HG02973 (cell line): ENCODE measurements around the gene LAP3.
A peak's percentile ranks its signal among the peaks of the same experiment; 100 is the strongest.

Experiments
- ATAC-seq: cut with Tn5 transposase; IDR thresholded peaks from one replicate; pipeline ENCODE4 v1.9.1; 2021; ENCODE audit warnings: moderate library complexity; ENCODE audit not compliant: unreplicated experiment

The LAP3 gene

DNA sequence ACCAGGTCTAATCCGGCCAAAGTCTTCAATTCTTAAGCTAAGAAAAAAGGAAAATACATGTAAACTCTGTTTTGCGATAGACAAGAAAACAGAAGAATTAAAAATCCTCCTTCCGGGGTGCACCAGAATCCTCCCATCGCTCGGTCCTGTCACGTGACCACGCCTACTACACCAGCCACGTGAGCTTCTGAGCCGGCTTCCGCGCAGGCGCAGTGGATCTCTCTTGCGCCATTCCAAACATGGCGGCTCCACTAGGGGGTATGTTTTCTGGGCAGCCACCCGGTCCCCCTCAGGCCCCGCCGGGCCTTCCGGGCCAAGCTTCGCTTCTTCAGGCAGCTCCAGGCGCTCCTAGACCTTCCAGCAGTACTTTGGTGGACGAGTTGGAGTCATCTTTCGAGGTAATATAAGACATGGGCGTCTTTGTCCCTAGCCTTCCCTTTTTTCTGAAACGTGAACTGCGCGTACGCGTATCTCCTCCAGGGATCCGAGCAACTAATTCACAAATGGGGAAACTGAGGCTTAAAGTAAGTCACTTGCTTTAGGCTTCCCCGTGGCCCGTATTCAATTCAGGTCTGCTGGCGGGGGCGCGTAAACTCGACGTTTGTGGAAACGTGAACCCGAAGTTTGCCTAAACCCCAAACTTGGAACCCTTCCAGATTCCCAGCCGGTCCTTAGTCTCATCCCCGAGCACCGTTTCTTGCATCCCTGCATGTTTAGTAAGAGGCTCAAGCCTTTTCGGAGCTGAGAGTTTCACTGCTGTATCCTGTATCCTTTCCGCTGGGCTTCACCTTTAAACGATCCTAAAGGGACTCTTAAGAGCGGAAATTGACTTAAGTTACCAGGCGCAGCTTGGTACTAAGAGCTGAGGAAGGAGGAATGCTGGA lies 37.7 kb downstream of the LAP3 start, which contains the start of gene MED28:
Gene MED28 (plus strand): TSS at position 226 of the 884 bp plus-strand sequence. CDS start 14 bp downstream, at position 240.
- peak; percentile 87 for ATAC-seq

GRCh38 chr4:17616283-17616682 lies 39.3 kb downstream of the LAP3 start:
- ATAC-seq, result no peak

- no peak for ATAC-seq
Measured at GRCh38 chr4:17618926-17619325, 41.9 kb downstream of the LAP3 start.

DNA sequence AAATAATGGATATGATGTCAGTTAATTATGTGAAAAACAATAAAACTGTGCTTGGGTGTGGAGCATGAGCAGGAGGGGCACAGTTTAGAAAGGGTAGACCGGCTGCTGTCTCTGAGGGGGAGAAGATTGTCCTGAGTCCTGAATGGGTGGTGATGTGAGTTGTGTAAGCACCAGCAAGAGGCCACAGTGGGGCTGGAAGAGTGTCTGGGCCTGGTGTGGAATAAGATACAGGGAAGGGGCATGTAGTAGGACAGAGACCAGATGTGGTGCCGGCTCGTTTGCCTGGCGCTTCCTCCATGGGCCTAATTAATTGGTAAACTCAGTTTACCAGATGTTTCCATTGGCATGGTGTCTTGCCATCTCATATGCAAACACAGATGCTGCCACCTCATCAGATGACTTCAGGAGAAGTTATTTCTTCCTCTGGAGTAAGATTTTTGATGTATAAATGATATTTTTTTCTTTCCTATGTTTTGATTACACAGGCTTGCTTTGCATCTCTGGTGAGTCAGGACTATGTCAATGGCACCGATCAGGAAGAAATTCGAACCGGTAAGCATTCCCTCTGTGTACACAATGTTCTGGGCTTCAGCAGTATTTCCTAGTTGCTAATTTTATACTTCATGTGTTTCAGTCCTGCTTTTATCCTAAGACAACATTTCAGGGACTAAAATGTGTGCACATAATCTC lies 42.6 kb downstream of the LAP3 start:
- ATAC-seq, result no peak

DNA sequence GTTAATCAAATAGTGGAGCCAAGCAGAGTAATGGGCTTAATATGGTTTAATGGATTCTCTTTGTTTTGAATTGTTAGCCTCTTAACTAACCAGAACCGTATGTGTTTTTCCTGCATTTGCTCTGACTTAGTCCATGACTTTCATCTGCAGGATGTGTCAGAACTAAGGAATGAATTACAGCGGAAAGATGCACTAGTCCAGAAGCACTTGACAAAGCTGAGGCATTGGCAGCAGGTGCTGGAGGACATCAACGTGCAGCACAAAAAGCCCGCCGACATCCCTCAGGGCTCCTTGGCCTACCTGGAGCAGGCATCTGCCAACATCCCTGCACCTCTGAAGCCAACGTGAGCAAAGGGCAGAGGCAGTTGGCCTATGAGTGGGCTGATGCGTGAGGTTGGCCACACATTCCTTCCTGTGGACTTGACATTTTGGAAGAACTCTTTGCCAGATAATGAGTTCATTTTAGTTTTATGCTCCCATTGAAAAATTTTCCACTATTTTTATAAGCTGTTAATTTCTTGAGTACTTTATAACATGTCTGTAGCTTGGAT lies 46.5 kb downstream of the LAP3 start:
- no peak for ATAC-seq

GRCh38 chr4:17624821-17625220 lies 47.8 kb downstream of the LAP3 start:
- no peak for ATAC-seq

DNA sequence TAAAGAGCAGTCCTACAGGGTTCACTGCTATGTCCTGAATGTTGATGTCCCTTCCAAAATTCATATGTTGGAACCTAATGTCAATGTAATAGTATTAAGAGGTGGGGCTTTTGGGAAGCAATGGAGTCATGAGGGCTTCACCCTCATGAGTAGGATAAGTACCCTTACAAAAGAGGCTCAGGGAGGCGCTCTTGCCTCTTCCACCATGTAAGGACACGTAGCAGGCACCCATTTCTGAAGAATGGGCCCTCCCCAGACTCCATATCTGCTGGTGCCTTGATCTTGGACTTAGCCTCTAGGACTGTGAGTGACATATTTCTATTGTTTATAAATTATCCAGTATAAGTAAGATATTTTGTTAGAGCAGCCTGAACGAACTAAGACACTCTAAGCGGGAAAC lies 53.2 kb downstream of the LAP3 start:
- ATAC-seq, result no peak

DNA sequence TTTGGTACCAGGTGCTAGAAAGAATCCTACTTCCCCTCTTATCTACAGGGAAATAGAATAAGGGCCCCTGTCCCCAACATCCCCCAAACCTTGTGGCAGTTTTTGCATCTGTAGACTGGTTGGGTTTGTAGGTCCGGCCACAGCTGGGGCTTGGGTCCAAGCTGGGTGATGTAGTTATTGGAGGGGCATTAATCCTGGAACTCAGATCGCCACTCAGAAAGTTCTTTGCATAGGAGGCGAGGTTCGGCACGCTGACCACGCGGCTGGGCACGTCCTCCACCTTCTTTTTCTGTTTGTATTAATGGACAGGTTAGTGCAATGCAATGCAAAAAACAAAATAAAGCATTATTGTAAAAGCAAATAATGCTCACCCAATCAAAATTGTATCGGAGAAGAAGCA lies 56.6 kb downstream of the LAP3 start:
- ATAC-seq, result no peak

- ATAC-seq, result no peak
Measured at GRCh38 chr4:17635056-17635455, 58.1 kb downstream of the LAP3 start.

- ATAC-seq, result peak; percentile 6
Measured at GRCh38 chr4:17636341-17636695, 59.3 kb downstream of the LAP3 start.

- peak; percentile 84 for ATAC-seq
Measured at GRCh38 chr4:17636696-17637622, 60.0 kb downstream of the LAP3 start.

DNA sequence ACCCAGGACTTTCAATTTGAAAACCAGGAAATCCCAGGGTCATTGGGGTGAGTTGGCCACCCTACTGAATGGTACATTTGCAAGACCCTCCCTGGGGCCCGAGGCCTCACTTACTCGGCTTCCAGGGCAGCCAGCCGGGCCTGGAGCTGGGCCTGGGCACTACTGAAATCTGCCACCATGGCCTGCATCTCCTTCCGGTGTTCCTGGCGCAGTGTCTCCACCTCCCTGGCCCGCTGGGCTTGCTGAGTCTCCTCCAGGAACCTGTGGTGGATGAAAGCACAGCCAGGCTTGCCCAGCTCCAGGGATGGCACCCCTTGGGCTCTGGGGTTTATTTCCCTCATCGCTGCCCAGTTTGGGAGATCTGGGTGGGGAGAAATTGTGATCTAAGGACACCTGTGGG lies 62.1 kb downstream of the LAP3 start:
- ATAC-seq, result no peak

DNA sequence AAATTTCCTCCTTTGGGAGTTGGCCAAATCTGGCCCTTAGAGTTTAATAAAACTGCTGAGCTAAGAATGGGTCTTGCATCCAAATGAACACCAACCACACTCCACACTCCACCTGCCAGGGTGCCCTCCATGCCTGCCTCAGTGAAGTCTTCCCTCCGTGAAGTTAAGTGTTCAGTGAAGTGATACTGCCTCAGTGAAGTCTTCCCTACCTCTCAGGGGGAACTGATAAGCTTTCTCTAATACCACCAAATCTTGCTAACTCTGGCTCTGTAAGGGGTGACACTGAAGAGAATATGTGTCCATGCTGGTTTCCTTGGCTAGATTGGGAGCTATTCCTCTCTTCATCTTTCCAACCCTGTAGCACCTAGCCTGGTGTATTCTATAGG lies 65.4 kb downstream of the LAP3 start:
- ATAC-seq, result no peak

DNA sequence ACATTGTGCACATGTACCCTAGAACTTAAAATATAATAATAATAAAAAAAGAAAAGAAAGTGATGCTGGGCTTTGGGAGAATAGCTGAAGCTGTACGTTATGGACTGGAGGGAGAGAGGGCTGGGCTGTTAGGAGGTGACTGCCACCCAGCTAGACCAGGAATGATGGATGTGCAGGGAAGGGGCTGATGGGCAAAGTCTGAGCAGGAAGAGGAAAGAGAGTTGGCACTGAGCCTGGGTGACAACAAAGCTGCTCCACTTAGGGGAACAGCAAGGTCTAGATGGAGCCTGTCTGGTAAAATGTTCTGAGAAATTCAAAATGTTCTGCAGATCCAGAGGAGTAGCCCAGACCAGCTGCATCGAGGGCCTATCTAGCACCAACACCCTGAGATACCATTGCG lies 69.7 kb downstream of the LAP3 start:
- ATAC-seq, result no peak

- ATAC-seq, result no peak
Measured at GRCh38 chr4:17647176-17647806, 70.3 kb downstream of the LAP3 start.

DNA sequence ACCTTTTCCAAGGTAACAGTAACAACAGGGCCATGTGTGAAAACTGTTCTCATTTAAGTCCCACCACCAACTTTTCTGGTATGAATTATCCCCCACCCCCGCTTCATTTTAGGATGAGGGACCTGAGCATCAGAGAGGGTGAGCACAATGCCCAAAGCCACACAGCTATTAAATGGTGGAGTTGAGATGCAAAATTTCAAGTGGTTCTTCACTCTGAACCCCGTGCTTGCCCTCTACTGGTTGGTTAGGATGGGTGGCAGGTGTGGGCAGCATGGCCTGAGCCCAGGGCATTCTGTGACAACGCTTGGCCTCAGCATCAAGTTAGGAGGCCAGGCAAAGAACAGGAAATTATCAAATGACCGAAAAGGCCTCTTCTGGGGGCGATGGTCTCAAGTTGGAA lies 70.9 kb downstream of the LAP3 start:
- ATAC-seq, result no peak

DNA sequence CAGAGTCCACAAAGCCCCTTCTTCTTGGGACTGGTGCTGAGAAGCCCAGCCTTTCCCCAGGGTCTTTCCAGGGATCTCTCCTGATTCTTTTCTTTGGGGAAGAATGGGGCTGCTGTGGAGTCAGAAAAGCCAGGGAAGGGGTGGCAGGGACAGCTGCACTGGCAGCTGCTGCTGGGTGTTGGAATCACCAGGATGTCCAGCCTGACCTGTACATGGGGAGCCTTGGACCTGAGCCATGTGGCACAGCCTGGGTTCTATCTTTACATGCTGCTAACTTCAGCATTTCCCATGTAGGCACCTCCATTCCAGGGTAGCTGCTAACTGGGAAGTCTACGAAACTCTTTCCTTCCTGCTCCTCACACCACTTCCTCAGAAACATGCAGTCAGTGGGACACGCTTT lies 73.4 kb downstream of the LAP3 start:
- ATAC-seq, result no peak

DNA sequence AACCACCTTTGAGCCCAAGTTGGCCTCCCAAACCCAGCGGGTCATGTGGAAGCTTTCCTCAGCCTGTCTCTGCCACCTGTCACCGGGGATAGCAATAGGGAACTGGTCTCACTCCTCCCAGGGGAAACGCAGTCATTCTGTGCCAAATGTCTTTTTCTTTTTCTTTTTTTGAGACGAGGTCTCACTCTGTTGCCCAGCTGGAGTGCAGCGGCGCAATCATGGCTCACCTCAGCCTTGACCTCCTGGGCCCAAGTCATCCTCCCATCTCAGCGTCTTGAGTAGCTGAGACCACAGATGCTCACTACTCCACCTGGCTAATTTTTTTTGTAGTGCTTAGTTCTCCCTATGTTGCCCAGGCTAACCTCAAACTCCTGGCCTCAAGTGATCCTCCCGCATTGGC lies 77.7 kb downstream of the LAP3 start:
- no peak for ATAC-seq

- no peak for ATAC-seq
Measured at GRCh38 chr4:17657090-17657489, 80.1 kb downstream of the LAP3 start.
